Activated T-cell treated with anti-CD3 and anti-CD28 coated beads, Interleukin-2, amount 50 U/mL, for 24 hours (primary cell): ENCODE data around the gene AARS1.
A peak's percentile ranks its signal among the peaks of the same experiment; 100 is the strongest.
"Not testable (repeated sequence)": the region's sequence is repeated elsewhere in the genome, so short reads cannot be mapped to it uniquely, and the experiment has no call there.

ENCODE experiments used
- DNase-seq: peaks from one replicate; pipeline ENCODE4 v3.0.0-alpha.2; 2020
- H3K27ac Mint-ChIP-seq: 2 replicates; pipeline ENCODE4 v1.8.0; 2020; ENCODE audit warnings: mild to moderate bottlenecking, mixed read lengths
- H3K27me3 Mint-ChIP-seq: 2 replicates; pipeline ENCODE4 v1.8.0; 2020; ENCODE audit warnings: mixed read lengths
- H3K36me3 Mint-ChIP-seq: 2 replicates; pipeline ENCODE4 v1.8.0; 2020; ENCODE audit warnings: low read depth, mixed read lengths
- H3K4me1 Mint-ChIP-seq: 2 replicates; pipeline ENCODE4 v1.8.0; 2020; ENCODE audit warnings: low read depth, mixed read lengths
- H3K4me3 Mint-ChIP-seq: 2 replicates; pipeline ENCODE4 v1.8.0; 2020; ENCODE audit warnings: mild to moderate bottlenecking, moderate library complexity, mixed read lengths
- H3K9me3 Mint-ChIP-seq: 2 replicates; pipeline ENCODE4 v1.8.0; 2020; ENCODE audit warnings: mixed read lengths

AARS1 gene

DNA sequence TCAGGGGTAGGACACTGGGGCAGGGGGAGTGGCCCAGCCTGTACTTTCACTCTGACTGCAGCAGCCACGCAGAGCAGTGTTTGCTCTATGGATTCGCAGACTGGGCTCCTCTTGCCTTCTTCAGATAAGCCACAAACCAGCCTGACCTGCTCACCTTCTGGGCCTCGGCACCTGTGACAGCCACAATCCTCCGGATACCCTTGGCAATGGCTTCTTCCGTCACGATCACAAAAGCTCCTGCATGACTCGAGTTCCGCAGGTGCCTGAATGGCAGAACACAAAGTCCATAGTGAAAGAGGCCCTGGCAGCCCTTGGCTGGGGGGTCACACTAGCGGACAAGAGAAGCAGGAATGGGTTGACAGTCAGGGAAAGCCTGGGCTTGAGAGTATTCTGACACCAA is 33.7 kb downstream of the AARS1 start:
- H3K27me3 Mint-ChIP-seq, result no peaks in the 10 kb centered on the region
- peaks cover 90% of the 10 kb centered on the region for H3K36me3 Mint-ChIP-seq
- H3K4me3 Mint-ChIP-seq, result no peak overlapping the region
- no peaks in the 10 kb centered on the region for H3K9me3 Mint-ChIP-seq
- peaks cover 5% of the 10 kb centered on the region for H3K4me1 Mint-ChIP-seq
- H3K27ac Mint-ChIP-seq, result peak overlapping the region; percentile 53
- DNase-seq, result no peak

- no peaks in the 10 kb centered on the region for H3K27me3 Mint-ChIP-seq
- no peak overlapping the region for H3K4me3 Mint-ChIP-seq
- H3K9me3 Mint-ChIP-seq, result no peaks in the 10 kb centered on the region
- no peak for DNase-seq
- H3K4me1 Mint-ChIP-seq, result peaks cover 7% of the 10 kb centered on the region
- H3K36me3 Mint-ChIP-seq, result peaks cover 90% of the 10 kb centered on the region
- no peak overlapping the region for H3K27ac Mint-ChIP-seq
Observed at GRCh38 chr16:70254965-70255286, 34.4 kb downstream of the AARS1 start.

- Mint-ChIP-seq H3K27me3 (no peaks in the 10 kb centered on the region), H3K27ac (peak overlapping the region; percentile 64), H3K4me1 (peaks cover 10% of the 10 kb centered on the region), H3K9me3 (no peaks in the 10 kb centered on the region), H3K4me3 (no peak overlapping the region), H3K36me3 (peaks cover 89% of the 10 kb centered on the region)
- DNase-seq, result no peak
Observed at GRCh38 chr16:70254180-70254964, 34.9 kb downstream of the AARS1 start.

DNA sequence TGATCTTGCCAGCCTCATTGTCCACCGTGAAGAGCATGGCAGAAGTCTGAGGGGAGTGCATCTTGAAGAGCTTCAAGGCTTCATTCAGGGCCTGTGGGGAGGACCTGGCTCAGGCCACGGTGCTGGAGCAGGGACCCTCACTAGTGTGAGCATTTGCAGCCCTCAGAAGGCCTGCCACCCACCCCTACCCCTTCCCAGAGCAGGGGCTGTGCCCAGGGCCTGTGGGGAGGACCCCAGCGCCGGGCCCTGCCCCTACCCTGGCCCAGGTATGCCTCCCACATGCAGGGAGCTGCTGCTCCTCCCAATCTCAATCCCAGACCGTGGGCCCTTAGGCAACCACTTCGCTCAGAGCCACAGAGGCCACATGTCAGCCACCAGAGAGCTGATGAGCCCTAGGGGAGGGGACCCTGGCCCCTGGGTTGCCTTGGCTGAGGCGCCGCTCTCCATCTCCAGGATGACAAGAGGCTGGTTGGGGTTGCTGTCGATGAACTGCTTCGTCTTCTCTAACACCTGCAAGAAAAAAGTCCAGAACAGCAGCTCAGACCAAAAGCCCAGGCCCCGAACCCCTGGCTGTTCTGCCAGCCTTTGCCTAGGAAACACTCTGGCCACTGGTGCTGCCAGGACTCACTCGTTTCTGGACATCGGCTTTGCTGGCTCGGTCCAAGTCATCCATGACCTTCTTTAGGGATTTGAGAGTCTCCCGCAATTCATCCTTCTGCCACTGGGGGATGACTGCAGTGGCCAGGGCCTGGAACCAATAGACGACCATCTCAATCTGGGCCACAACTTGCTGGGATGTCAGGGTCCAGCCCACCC is 35.8 kb downstream of the AARS1 start:
- Mint-ChIP-seq H3K36me3 (peaks cover 86% of the 10 kb centered on the region), H3K27ac (peak overlapping the region; percentile 52), H3K9me3 (no peaks in the 10 kb centered on the region), H3K27me3 (no peaks in the 10 kb centered on the region), H3K4me3 (no peak overlapping the region), H3K4me1 (peaks cover 14% of the 10 kb centered on the region)
- peak; percentile 52 for DNase-seq

GRCh38 chr16:70252355-70252988 is 36.8 kb downstream of the AARS1 start:
- peak overlapping the region; percentile 87 for H3K4me3 Mint-ChIP-seq
- H3K36me3 Mint-ChIP-seq, result peaks cover 86% of the 10 kb centered on the region
- no peaks in the 10 kb centered on the region for H3K27me3 Mint-ChIP-seq
- peaks cover 22% of the 10 kb centered on the region for H3K4me1 Mint-ChIP-seq
- peak overlapping the region; percentile 94 for H3K27ac Mint-ChIP-seq
- DNase-seq, result no peak
- H3K9me3 Mint-ChIP-seq, result no peaks in the 10 kb centered on the region

DNA sequence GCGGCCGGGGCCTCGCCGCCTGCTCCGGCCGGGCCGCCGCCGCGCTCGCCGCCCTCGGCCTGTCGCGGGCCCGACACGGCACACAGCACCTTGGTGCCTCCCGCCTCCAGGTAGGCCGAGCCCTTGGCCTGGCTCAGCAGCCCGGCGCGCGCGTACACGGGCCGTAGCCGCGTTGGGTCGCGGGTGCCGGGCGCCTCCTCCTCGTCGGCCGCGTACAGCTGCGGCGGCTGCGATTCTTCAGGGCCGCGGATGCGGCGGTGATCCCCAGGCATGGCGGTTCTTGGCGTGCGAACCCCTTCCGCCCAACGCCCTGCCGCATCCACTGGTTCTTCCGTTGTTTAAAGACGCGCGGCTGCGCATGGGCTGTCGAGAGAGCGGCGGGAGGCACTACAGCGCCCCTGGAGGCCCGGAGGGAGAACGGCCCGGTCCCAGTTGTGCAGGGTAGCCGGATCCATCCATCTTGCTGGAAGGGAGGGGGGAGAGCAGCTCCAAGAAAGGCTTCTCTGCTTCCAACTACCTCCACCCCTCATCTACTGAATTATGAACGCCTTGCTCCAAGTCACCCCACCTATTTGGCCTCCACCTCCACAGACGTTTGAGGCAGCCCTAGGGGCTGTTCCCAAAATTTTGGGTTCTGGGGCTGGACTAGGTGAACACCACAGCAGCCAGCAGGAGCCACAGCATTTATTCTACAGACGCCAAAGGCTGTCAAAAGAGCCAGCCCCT is 37.5 kb downstream of the AARS1 start, which contains the start of gene EXOSC6:
Gene EXOSC6, minus strand, starts transcription at position 312 of the 726 bp plus-strand sequence. Its CDS starts 40 bp downstream, at position 272.
- Mint-ChIP-seq H3K36me3 (peaks cover 82% of the 10 kb centered on the region), H3K9me3 (no peaks in the 10 kb centered on the region), H3K4me1 (peaks cover 23% of the 10 kb centered on the region)

GRCh38 chr16:70250748-70251628 is 38.3 kb downstream of the AARS1 start:
- Mint-ChIP-seq H3K9me3 (no peaks in the 10 kb centered on the region), H3K4me1 (peaks cover 30% of the 10 kb centered on the region), H3K27me3 (no peaks in the 10 kb centered on the region), H3K36me3 (peaks cover 82% of the 10 kb centered on the region), H3K27ac (peak overlapping the region; percentile 90), H3K4me3 (peak overlapping the region; percentile 90)
- DNase-seq, result no peak

More for the DNA sequence above, 37.5 kb downstream of the AARS1 start, which contains the start of gene EXOSC6:
- DNase-seq, result peak; percentile 94
- no peaks in the 10 kb centered on the region for H3K27me3 Mint-ChIP-seq
- H3K4me3 Mint-ChIP-seq, result peak within 1 kb of the TSS; percentile 90
- H3K27ac Mint-ChIP-seq, result peak within 1 kb of the TSS; percentile 94

DNA sequence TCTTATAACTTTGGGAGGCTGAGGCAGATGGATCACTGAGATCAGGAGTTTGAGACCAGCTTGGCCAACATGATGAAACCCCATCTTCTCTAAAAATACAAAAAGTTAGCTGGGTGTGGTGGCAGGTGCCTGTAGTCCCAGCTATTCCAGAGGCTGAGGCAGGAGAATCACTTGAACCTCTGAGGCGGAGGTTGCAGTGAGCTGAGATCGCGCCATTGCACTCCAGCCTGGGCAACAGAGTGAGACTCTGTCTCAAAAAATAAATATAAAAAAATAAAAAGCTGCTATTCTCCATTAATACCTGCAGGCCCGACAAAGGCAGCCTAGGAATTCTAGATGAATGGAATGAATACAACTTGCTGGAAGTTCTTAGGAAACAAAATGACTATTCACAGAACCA is 39.6 kb downstream of the AARS1 start:
- Mint-ChIP-seq H3K27ac (peak overlapping the region; percentile 92), H3K4me1 (peaks cover 33% of the 10 kb centered on the region), H3K4me3 (peak overlapping the region; percentile 90), H3K36me3 (peaks cover 74% of the 10 kb centered on the region)
- not testable (repeated sequence) for H3K9me3 Mint-ChIP-seq, DNase-seq, H3K27me3 Mint-ChIP-seq

GRCh38 chr16:70238773-70239172 is 50.5 kb downstream of the AARS1 start:
- H3K27me3 Mint-ChIP-seq, H3K4me1 Mint-ChIP-seq, DNase-seq, H3K4me3 Mint-ChIP-seq, H3K27ac Mint-ChIP-seq, H3K9me3 Mint-ChIP-seq: not testable (repeated sequence)
- H3K36me3 Mint-ChIP-seq, result peaks cover 59% of the 10 kb centered on the region

DNA sequence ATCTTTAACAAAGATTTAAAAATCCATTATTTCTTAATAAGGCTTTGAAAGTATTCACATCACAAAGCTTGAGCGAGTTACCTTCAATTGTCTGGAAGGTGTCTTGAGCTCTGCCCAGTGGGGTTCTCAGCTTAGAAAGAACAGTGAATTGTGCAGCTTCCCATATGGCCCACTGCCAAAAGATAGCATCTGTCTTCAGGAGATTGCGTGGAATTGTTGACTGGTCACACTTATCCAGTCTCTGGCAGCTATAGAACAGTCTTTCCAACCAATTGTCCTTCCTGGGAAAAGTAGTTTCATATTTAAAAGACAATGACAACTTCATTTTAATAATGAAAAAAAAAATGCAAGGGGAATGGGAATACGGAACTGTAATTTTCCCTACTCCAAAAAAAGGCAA is 57.5 kb downstream of the AARS1 start:
- H3K27ac Mint-ChIP-seq, H3K4me1 Mint-ChIP-seq, H3K27me3 Mint-ChIP-seq, H3K4me3 Mint-ChIP-seq, H3K9me3 Mint-ChIP-seq, DNase-seq: not testable (repeated sequence)
- H3K36me3 Mint-ChIP-seq, result peaks cover 75% of the 10 kb centered on the region

DNA sequence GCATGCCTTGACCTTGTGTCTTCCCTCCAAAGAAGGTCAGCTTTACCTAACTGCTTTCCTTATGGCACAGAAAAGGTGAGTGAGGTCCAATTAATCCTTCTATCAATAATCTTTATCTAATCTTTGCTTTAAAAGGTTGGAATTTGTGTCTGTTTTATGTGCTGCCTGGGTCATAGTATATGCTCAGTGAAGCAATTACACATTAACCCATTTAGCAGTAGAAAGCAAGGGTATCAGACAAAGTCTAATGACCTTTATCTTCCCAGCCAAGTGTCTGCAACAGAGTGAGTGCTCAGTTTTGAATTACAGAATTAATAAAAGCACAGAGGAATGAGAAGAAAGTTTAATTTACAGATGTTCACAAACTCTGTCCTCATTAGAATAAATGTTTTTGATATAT is 63.3 kb downstream of the AARS1 start:
- H3K36me3 Mint-ChIP-seq, result peaks cover 68% of the 10 kb centered on the region
- peaks cover 10% of the 10 kb centered on the region for H3K4me1 Mint-ChIP-seq
- not testable (repeated sequence) for H3K4me3 Mint-ChIP-seq, H3K9me3 Mint-ChIP-seq, H3K27me3 Mint-ChIP-seq, DNase-seq
- H3K27ac Mint-ChIP-seq, result peak overlapping the region; percentile 40

DNA sequence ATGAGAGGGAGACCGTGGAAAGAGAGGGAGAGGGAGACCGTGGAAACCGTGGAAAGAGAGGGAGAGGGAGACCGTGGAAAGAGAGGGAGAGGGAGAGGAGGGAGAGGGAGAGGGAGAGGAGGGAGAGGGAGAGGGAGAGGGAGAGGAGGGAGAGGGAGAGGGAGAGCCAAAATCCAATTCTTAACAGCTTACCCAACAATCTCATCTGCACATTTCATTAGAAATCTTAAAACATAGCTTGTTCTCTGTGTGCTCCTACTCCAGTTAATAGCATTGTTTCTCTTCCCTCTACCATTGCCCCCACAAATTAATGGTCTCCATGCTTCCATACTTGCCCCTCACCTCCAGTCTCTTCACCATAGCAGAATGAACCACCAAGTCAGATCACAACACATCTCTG is 63.9 kb downstream of the AARS1 start:
- peak overlapping the region; percentile 44 for H3K27ac Mint-ChIP-seq
- peaks cover 10% of the 10 kb centered on the region for H3K4me1 Mint-ChIP-seq
- H3K4me3 Mint-ChIP-seq, DNase-seq, H3K9me3 Mint-ChIP-seq, H3K27me3 Mint-ChIP-seq: not testable (repeated sequence)
- peaks cover 65% of the 10 kb centered on the region for H3K36me3 Mint-ChIP-seq

DNA sequence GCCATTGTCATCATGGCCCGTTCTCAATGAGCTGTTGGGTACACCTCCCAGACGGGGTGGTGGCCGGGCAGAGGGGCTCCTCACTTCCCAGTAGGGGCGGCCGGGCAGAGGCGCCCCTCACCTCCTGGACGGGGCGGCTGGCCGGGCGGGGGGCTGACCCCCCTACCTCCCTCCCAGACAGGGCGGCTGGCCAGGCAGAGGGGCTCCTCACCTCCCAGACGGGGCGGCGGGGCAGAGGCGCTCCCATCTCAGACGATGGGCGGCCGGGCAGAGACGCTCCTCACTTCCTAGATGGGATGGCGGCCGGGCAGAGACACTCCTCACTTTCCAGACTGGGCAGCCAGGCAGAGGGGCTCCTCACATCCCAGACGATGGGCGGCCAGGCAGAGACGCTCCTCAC is 64.7 kb downstream of the AARS1 start:
- H3K27me3 Mint-ChIP-seq, H3K4me3 Mint-ChIP-seq, H3K27ac Mint-ChIP-seq, H3K9me3 Mint-ChIP-seq, DNase-seq: not testable (repeated sequence)
- Mint-ChIP-seq H3K36me3 (peaks cover 69% of the 10 kb centered on the region), H3K4me1 (peaks cover 10% of the 10 kb centered on the region)
